Testis (tissue), 2 donors: ENCODE results near the gene NHEJ1.

Experiments
- POLR2A ChIP-seq: fragments of 450-650 bp; IDR thresholded peaks from one replicate; pipeline ENCODE4 v1.6.1; 2017; ENCODE audit warnings: antibody characterized with exemption, mild to moderate bottlenecking, moderate library complexity
- TF ChIP-seq, protein P1 (sequence below), 3 experiments: fragments of 450-650 bp in 2 of 3; fragments of 200-600 bp in 1 of 3; sonication (generic) in 1 of 3; IDR thresholded peaks; one replicate each; pipeline ENCODE4 v1.5.1; 2016 to 2019; ENCODE audit warnings: antibody characterized with exemption in 3 of 3, mild to moderate bottlenecking in 2 of 3, moderate library complexity in 1 of 3

DNA sequence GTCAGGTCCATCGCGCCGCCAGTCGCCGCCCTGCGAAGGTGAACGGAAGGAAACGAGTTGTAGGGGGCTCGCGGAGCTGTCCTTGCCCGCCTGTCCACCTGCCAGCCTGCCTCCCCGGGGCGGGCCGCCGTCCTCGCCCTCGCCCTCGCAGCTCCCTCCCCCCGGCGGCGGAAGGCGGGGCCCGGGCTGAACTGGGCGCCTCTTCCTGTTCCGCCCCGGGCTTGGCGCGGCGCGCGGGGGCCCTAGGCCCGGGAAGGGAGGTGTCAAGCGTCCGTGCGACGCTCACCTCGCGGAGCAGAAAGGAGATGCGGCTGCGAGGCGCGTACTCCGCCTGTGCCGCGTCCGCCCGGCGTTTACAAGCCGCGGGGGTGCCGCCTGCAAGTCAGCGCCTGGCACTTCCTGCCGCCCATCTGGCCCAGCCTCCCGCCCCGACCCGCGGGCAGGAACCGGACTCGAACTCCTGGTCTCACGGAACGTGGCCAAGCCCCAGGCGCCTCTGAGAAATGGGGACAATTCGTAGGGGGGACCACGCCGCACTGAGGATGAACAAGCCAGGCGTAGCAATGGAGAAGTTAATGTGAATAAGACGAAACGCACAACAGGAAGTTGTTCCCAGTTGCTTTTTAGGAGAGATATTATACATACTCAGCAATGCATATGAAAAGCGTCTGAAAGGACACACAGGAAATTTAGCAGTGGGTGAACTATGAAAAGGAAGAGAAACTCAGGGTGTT, 16.4 kb upstream of the NHEJ1 start, which contains the start of gene CNPPD1:
- TF ChIP-seq, protein P1, sequence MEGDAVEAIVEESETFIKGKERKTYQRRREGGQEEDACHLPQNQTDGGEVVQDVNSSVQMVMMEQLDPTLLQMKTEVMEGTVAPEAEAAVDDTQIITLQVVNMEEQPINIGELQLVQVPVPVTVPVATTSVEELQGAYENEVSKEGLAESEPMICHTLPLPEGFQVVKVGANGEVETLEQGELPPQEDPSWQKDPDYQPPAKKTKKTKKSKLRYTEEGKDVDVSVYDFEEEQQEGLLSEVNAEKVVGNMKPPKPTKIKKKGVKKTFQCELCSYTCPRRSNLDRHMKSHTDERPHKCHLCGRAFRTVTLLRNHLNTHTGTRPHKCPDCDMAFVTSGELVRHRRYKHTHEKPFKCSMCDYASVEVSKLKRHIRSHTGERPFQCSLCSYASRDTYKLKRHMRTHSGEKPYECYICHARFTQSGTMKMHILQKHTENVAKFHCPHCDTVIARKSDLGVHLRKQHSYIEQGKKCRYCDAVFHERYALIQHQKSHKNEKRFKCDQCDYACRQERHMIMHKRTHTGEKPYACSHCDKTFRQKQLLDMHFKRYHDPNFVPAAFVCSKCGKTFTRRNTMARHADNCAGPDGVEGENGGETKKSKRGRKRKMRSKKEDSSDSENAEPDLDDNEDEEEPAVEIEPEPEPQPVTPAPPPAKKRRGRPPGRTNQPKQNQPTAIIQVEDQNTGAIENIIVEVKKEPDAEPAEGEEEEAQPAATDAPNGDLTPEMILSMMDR (IDR thresholded peaks at IDR 0.05), result peak in 1 of 3 experiments; percentile 27
- TF ChIP-seq POLR2A, result peak; percentile 70
